Measurements from ENCODE around the gene KCNK7. TPM values are rescaled to one million over a fixed set of nuclear protein-coding genes. Genes with fewer than 3 reads are reported as not detected.

KCNK7 gene
- total RNA-seq, 4 donors from 2014 or later = 32.6 to 183 (median 144) TPM

- no peak for DNase-seq (ENCODE audit: low spot score in 2 of 2)
- no peaks in the 10 kb centered on the region for H3K36me3 ChIP-seq
- 68% methylated on average over 5 of the region's 5 CpGs for WGBS
- TF ChIP-seq POLR2AphosphoS5 (IDR thresholded peaks at IDR 0.05) (no peak), EP300 (IDR thresholded peaks at IDR 0.05) (no peak), CTCF (IDR thresholded peaks at IDR 0.05) (no peak), POLR2A (IDR thresholded peaks at IDR 0.05) (no peak)
- peaks cover 67% of the 10 kb centered on the region for H3K4me1 ChIP-seq
- peak overlapping the region; percentile 87 for H3K27ac ChIP-seq
- no peak overlapping the region for H3K4me3 ChIP-seq
- H3K9me3 ChIP-seq = no peaks in the 10 kb centered on the region
- H3K27me3 ChIP-seq = no peaks in the 10 kb centered on the region
Measured at GRCh38 chr11:65559535-65559934, 36.1 kb downstream of the KCNK7 start.

- peaks cover 71% of the 10 kb centered on the region for H3K4me1 ChIP-seq
Measured at GRCh38 chr11:65558930-65559509, 36.6 kb downstream of the KCNK7 start.

GRCh38 chr11:65558002-65558929 lies 37.3 kb downstream of the KCNK7 start, which contains the start of gene LTBP3:
Gene LTBP3, minus strand, starts transcription at chr11:65558359. Its CDS starts 400 bp downstream, at chr11:65557959.
- 1% methylated on average over 28 of the region's 79 CpGs for WGBS
- peak within 1 kb of the TSS; percentile 87 for H3K27ac ChIP-seq
- H3K9me3 ChIP-seq = no peaks in the 10 kb centered on the region
- peak within 1 kb of the TSS; percentile 76 for H3K4me3 ChIP-seq
- peaks cover 77% of the 10 kb centered on the region for H3K4me1 ChIP-seq
- H3K36me3 ChIP-seq = no peaks in the 10 kb centered on the region
- no peak for TF ChIP-seq CTCF (IDR thresholded peaks at IDR 0.05)
- no peak for TF ChIP-seq EP300 (IDR thresholded peaks at IDR 0.05)
- no peak for TF ChIP-seq POLR2AphosphoS5 (IDR thresholded peaks at IDR 0.05)
- TF ChIP-seq POLR2A (IDR thresholded peaks at IDR 0.05) = no peak
- no peaks in the 10 kb centered on the region for H3K27me3 ChIP-seq
- DNase-seq (ENCODE audit: low spot score in 2 of 2) = peak in 1 of 2 donors; percentile 83

More at GRCh38 chr11:65558930-65559509, 36.6 kb downstream of the KCNK7 start:
- Histone ChIP-seq H3K27ac (peak overlapping the region; percentile 87), H3K9me3 (no peaks in the 10 kb centered on the region), H3K27me3 (no peaks in the 10 kb centered on the region), H3K4me3 (peak overlapping the region; percentile 76), H3K36me3 (no peaks in the 10 kb centered on the region)
- DNase-seq (ENCODE audit: low spot score in 2 of 2) = peak in 1 of 2 donors; percentile 77
- 36% methylated on average over 13 of the region's 19 CpGs for WGBS
- TF ChIP-seq EP300 (IDR thresholded peaks at IDR 0.05) = no peak
- TF ChIP-seq POLR2AphosphoS5 (IDR thresholded peaks at IDR 0.05) = no peak
- TF ChIP-seq POLR2A (IDR thresholded peaks at IDR 0.05) = no peak
- no peak for TF ChIP-seq CTCF (IDR thresholded peaks at IDR 0.05)

GRCh38 chr11:65557280-65558001 lies 38.2 kb downstream of the KCNK7 start:
- peaks cover 83% of the 10 kb centered on the region for H3K4me1 ChIP-seq
- peak overlapping the region; percentile 76 for H3K4me3 ChIP-seq
- no peaks in the 10 kb centered on the region for H3K27me3 ChIP-seq
- H3K36me3 ChIP-seq = no peaks in the 10 kb centered on the region
- WGBS = 13% methylated on average over 15 of the region's 47 CpGs
- DNase-seq (ENCODE audit: low spot score in 2 of 2) = peak in 1 of 2 donors; percentile 73
- TF ChIP-seq POLR2A (IDR thresholded peaks at IDR 0.05) (no peak), CTCF (IDR thresholded peaks at IDR 0.05) (no peak)
- peak overlapping the region; percentile 87 for H3K27ac ChIP-seq
- no peaks in the 10 kb centered on the region for H3K9me3 ChIP-seq
